Liver (tissue), 3 donors: ENCODE data around the gene SLK.

Source experiments
- CTCF ChIP-seq: fragments of 150-350 bp; IDR thresholded peaks from 2 replicates; pipeline ENCODE4 v1.5.1; 2017; ENCODE audit warnings: improper control_type of control experiment, low read depth, low read length; ENCODE audit not compliant: missing input control
- EGR1 ChIP-seq, 2 donors: IDR thresholded peaks; 2 replicates each; pipeline ENCODE4 v1.6.1; 2016 to 2018; ENCODE audit warnings: antibody characterized with exemption in 2 of 2, low read depth in 2 of 2
- FOXA1 ChIP-seq: IDR thresholded peaks from 2 replicates; pipeline ENCODE4 v1.6.1; 2016; ENCODE audit warnings: antibody characterized with exemption
- MAX ChIP-seq: IDR thresholded peaks from 2 replicates; pipeline ENCODE4 v1.6.1; 2016; ENCODE audit warnings: antibody characterized with exemption
- NR2F2 ChIP-seq: IDR thresholded peaks from 2 replicates; pipeline ENCODE4 v1.6.1; 2016; ENCODE audit warnings: antibody characterized with exemption
- RAD21 ChIP-seq, 2 donors: IDR thresholded peaks; 2 replicates each; pipeline ENCODE4 v1.6.1; 2016; ENCODE audit warnings: antibody characterized with exemption in 2 of 2, mild to moderate bottlenecking in 2 of 2
- donor health status: healthy.
- donor health status: healthy.

DNA sequence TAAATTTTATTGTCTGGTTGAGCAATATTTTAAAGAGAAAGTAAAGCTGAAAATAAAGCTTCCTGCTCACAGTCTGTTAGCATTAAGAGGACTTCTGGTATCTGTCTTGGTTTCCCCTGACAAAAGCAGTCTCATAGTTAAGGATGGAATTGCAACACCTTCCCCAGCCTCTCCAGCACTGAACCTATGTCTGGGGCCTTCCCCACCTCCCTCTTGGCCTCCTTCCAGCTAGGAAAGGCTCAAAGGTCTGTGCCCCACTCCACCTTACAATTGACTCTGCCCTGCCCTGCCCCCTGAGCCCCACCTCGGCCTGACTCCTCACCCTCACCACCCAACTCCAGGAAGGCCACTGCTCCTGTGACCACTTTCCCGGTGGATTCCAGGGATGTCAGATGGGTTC lies 85.5 kb downstream of the SLK start:
- TF ChIP-seq CTCF (no peak), NR2F2 (no peak), FOXA1 (no peak), RAD21 (IDR thresholded peaks at IDR 0.05) (no peak), EGR1 (IDR thresholded peaks at IDR 0.05; ENCODE audit: low read depth in 2 of 2) (no peak), MAX (no peak)
